Uterus (tissue), 2 donors: ENCODE data around the gene OR9Q1.

Experiments used
- POLR2A ChIP-seq, 2 donors: fragments of 450-650 bp; IDR thresholded peaks; one replicate each; pipeline ENCODE4 v1.6.1; 2016; ENCODE audit warnings: antibody characterized with exemption in 2 of 2, mild to moderate bottlenecking in 1 of 2, moderate library complexity in 1 of 2
- TF ChIP-seq, protein P1 (sequence below), 4 experiments: fragments of 200-600 bp in 2 of 4; fragments of 450-650 bp in 2 of 4; sonication (generic) in 2 of 4; IDR thresholded peaks; one replicate each; pipeline ENCODE4 v1.5.1; 2016 to 2019; ENCODE audit warnings: antibody characterized with exemption in 4 of 4, mild to moderate bottlenecking in 2 of 4, moderate library complexity in 1 of 4

DNA sequence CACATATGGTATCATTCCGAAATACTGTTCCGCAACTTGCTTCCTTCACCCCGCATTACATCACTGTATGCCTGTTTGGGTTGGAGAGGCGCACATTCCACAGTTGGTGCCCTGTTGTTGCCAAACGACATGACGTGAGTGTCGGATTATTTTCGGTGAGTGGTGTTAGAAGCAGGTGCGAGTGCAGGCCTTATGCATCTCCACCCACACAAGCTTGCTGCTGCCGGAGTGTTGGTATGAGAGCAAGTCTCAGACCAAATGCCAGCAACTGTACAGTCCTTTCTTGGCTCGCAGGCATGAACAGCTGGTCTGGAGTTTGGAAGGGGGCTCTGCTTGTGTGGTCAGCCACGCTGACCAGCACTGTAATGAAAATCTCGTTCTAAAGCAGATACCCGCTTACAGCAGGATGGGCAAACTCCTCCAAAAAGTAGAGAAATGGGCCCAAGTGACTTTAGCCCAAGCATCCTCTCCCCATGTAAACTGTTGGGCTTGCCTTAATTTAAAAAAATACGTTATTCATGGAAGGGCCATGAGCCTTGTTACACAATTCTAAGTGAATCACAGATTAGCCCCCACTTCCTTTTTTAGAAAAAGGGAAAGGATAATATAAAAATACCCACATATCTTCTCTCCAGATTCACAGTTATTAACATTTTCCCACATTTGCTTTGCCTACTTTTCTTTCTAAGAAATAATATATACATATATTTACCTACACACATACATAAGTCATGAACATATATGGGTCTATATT lies 48.7 kb upstream of the OR9Q1 start:
- TF ChIP-seq POLR2A (IDR thresholded peaks at IDR 0.05), result no peak
- TF ChIP-seq, protein P1, sequence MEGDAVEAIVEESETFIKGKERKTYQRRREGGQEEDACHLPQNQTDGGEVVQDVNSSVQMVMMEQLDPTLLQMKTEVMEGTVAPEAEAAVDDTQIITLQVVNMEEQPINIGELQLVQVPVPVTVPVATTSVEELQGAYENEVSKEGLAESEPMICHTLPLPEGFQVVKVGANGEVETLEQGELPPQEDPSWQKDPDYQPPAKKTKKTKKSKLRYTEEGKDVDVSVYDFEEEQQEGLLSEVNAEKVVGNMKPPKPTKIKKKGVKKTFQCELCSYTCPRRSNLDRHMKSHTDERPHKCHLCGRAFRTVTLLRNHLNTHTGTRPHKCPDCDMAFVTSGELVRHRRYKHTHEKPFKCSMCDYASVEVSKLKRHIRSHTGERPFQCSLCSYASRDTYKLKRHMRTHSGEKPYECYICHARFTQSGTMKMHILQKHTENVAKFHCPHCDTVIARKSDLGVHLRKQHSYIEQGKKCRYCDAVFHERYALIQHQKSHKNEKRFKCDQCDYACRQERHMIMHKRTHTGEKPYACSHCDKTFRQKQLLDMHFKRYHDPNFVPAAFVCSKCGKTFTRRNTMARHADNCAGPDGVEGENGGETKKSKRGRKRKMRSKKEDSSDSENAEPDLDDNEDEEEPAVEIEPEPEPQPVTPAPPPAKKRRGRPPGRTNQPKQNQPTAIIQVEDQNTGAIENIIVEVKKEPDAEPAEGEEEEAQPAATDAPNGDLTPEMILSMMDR (IDR thresholded peaks at IDR 0.05), result no peak
